HG03139 (cell line): ENCODE measurements around the gene CD5L.

ENCODE experiments used
- ATAC-seq: cut with Tn5 transposase; IDR thresholded peaks from one replicate; pipeline ENCODE4 v1.9.1; 2021; ENCODE audit not compliant: unreplicated experiment

The CD5L gene

GRCh38 chr1:157819215-157819614 lies 22.4 kb downstream of the CD5L start:
- ATAC-seq = no peak

- ATAC-seq = no peak
Measured at GRCh38 chr1:157813269-157813668, 28.3 kb downstream of the CD5L start.

DNA sequence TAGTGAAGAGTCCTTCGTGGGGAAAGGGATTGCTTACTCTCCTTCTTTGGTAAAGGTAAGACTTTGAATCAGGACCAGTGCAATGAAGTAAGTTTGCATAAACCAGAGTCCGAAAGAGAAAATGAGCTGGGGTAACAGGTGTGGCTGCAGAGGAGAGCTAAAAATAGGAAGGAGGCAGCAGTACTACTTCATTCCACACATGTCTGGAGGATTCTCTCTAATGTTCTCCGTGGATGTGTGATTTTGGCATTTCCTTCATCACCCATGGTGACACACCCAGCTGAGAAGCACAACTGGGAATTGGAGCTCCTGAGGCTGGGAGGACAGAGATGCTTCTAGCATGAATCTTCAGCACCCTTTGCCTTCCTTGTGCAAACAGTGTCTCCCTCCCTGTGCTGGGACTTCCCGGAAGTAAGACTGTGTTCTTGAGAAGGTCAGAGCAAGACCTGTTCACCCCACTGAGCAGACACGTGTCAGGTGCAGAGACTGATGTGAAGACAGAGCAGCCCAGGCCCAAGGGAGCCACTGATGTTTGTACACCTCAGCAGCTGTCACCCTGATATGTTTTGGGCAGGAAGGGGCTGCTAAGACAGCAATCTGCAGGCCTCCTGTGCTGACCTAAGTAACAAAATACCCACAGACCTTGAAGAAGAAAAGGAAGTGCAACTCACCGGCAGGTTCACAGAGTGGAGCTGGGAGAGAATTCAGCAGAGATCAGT lies 35.0 kb downstream of the CD5L start:
- peak; percentile 94 for ATAC-seq

DNA sequence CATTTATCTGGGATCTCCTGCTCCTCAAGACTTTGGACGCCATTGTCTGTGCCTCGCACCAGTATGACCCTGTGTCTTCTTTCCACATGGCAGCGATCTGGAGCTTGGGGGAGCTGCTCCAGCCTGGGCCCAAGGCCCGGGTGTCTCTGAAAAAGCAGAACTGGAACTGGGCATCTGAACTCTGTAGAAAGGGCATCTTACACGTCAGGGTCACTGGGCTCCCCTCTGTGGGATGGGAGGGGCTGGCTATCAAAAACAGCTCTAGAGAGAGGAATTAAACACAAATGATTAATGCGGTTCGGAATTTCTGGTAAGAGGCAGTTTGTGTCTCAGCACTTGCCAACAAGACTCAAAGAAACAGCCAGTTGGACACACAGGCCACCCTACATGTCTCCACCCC lies 37.8 kb downstream of the CD5L start:
- ATAC-seq = no peak

DNA sequence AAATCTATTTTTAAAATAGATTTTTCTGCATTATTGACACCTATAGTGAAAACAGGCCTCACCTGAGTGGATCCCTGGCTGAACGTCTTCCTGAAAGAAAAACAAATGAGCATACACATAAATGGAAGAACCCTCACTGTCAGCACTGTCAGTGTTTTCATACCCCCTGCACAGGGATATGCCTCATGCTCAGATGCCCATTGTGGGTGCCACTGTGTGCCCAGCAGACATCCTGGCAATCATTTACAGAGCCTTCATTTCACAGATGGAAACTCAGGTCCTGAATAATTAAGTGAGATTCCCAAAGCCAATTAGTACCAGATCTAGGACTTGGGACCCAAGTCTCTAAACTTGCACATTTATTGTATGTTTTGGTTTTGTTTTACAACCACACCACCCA lies 41.6 kb downstream of the CD5L start:
- ATAC-seq = no peak

DNA sequence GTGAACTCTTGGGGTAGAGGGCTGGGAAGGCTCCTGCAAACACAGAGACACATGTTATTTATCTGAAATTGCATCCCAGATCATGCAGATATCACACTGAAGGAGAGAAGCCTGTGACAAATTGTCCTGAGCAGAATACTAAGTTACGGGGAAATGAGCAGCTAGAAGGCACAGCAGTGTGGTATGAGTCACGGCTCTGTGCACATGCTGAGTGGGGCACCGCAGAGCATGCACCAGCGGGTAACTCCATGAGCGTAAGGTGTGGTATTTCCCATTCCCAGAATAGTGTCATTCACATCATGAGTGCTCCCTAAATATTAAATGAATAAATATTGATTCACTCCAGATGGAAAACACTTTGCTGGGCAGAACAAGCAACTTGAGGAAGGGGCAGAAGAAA lies 43.4 kb downstream of the CD5L start:
- ATAC-seq = no peak

DNA sequence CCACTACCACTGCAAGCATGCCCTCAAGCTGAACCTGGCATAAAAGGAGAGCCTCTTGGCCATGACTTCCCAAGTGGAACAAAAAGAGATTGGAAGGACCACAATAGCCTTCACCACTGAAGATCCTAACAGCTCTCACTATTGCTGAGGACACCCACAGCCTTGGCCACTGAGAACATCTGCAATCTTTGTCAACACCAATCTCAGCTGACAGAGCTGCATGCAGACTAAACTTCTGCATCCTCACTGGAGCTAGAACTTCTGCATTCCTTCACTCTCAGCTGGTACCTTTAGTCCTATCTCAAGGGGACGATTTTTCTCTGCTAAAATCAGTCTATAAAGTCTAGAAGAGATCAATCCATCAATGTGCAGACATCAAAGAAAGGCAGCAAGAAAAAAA lies 56.4 kb downstream of the CD5L start:
- ATAC-seq = no peak

DNA sequence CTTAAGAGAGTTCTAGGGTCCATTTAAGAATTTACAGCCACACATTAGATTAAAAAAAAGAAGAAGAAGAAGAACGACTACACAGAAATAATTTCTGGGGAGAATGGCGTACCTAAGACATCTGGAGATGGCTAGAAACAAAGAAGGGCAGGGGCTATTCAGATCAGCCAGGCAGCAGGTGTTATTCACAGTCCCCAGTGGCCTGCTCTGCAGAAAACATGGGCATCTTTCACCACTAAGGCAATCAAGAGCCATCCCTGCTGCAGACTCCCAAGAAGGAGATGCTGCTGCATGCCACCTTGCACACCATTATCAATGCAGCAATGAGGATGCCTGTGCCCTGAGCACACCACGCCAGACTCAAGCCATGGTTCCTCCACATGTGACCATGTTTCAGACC lies 56.8 kb downstream of the CD5L start:
- no peak for ATAC-seq

- ATAC-seq = no peak
Measured at GRCh38 chr1:157782931-157783330, 58.7 kb downstream of the CD5L start.

- peak; percentile 48 for ATAC-seq
Measured at GRCh38 chr1:157781048-157781447, 60.6 kb downstream of the CD5L start.
